ENCODE measurements around the gene C16orf89.
"Not testable (repeated sequence)": the region's sequence is repeated elsewhere in the genome, so short reads cannot be mapped to it uniquely, and the experiment has no call there.

Gene C16orf89

DNA sequence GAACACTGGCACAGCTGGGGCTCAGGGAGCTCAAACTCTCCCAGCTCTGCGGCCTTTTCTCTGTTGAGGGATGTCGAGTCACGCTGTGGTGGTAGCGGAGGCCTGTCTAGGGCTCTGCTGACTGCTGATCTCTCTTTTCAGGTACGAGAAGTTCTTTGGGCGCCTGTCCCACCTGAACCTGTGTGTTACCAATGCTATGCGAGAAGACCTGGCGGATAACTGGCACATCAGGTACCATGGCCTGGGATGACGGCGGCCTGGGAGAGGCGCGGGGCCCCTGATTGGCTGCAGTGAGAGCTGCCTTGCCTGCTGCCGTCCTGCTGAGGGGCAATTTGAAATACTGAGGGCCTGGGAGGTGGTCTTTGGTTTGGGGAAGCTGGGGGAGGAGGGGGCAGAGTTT lies 11.5 kb upstream of the C16orf89 start:
- in situ Hi-C loops (cut with HindIII; ENCODE audit: low sequenced_read_pairs): no loop called here
- H3K4me3 ChIP-seq (ENCODE audit: low read depth, low read length): no peak overlapping the region
- no peak for TF ChIP-seq CTCF (IDR thresholded peaks at IDR 0.05; ENCODE audit: low read depth, low read length)
- no peak for DNase-seq (ENCODE audit: low read depth, low spot score)

DNA sequence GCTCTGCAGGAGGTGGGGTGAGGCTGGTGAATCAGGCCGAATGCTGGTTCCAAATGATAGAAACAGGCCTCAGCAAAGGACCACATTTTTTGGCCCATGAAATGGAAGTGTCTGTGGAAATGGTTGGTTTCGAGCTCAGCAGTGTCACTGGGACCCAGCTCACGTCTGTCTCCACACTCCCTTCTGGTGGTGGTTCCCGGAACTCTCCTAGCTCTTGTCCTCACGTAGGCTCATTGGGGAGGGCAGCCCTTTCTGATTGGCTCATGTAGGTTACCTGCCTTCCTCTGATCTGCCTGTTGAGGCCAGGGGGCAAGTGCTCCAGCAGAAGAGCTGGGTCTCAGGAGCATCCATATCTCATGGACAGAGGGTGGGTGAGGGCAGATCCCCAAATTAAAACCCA lies 9.9 kb upstream of the C16orf89 start:
- TF ChIP-seq CTCF (IDR thresholded peaks at IDR 0.05; ENCODE audit: low read depth, low read length): no peak

DNA sequence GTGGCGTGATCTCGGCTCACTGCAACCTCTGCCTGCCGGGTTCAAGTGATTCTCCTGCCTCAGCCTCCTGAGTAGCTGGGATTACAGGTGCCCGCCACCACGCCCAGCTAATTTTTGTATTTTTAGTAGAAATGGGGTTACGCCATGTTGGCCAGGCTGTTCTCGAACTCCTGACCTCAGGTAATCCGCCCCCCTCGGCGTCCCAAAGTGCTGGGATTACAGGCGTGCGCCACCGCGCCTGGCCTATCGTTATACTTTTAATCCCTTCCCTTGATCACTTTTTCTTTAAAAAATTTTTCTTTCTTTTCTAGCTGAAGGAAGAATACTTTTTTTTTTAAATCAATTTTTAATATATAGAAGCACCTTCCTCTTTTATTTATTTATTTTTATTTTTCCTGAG lies 8.0 kb upstream of the C16orf89 start:
- in situ Hi-C loops (cut with HindIII; ENCODE audit: low sequenced_read_pairs); DNase-seq (ENCODE audit: low read depth, low spot score); H3K4me3 ChIP-seq (ENCODE audit: low read depth, low read length): not testable (repeated sequence)

More for the DNA sequence above, 9.9 kb upstream of the C16orf89 start:
- in situ Hi-C loops (cut with HindIII; ENCODE audit: low sequenced_read_pairs): no loop called here
- DNase-seq (ENCODE audit: low read depth, low spot score): no peak
- H3K4me3 ChIP-seq (ENCODE audit: low read depth, low read length): no peak overlapping the region

DNA sequence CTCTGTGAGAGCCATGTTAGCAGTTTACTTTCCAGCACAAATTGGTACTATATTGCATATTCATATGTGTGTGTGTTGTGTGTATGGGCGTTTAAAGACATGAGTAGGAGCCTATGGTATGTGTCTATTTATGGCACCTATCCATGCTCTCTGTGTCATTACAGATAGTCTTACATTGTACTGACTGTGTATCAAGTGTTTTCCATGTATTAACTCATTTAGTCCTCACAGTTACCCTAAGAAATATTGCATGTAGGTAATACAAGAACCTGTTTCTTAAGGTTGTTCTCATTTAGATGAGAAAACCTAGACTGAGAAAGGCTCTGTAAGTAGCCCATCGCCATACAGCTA lies 7.5 kb upstream of the C16orf89 start:
- DNase-seq (ENCODE audit: low read depth, low spot score): no peak
- no peak for TF ChIP-seq CTCF (IDR thresholded peaks at IDR 0.05; ENCODE audit: low read depth, low read length)
- in situ Hi-C loops (cut with HindIII; ENCODE audit: low sequenced_read_pairs): no loop called here
- H3K4me3 ChIP-seq (ENCODE audit: low read depth, low read length): no peak overlapping the region

DNA sequence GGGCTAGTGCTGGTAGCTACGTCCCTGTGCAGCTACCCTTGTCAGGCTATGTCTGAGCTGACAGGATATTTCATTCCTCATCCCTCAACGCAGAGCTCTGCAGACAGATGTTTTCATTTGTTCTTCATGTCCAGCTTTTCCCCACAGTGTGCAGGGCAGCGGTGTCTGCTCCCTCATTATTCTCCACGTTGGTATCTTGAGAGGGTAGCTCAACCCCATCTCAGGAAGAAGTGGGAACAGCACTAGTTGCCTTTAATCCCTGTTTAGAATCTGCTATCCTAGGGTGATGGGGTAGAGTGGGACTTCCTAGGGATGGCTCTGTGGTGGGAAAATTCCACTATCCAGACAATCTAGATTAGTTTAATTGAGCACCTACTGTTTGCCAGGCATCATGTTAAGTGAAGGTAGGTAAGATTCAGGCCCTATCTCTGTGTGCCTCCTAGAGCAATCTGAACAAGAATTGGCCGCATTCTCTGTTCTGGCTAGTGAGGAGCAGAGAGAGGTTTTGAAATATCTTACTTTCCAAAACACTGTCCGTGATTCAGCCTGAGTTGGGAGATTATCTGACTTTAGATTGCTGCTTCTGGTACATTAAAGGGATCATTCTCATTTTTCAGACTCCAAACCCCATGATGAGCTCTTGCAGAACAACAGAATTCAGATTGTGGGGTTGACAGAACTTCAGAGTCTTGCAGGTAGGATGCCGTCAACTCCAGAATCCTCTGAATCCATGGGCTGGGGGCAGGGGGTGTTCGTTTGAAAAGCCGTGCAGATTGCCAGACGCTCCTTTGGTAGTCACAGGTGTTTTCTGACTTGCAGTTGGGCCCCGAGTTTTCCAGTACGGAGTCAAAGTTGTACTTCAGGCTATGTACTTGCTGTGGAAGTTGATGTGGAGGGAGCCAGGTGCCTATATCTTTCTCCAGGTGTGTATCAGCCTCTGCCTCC lies 6.8 kb upstream of the C16orf89 start:
- in situ Hi-C loops (cut with HindIII; ENCODE audit: low sequenced_read_pairs): no loop called here

DNA sequence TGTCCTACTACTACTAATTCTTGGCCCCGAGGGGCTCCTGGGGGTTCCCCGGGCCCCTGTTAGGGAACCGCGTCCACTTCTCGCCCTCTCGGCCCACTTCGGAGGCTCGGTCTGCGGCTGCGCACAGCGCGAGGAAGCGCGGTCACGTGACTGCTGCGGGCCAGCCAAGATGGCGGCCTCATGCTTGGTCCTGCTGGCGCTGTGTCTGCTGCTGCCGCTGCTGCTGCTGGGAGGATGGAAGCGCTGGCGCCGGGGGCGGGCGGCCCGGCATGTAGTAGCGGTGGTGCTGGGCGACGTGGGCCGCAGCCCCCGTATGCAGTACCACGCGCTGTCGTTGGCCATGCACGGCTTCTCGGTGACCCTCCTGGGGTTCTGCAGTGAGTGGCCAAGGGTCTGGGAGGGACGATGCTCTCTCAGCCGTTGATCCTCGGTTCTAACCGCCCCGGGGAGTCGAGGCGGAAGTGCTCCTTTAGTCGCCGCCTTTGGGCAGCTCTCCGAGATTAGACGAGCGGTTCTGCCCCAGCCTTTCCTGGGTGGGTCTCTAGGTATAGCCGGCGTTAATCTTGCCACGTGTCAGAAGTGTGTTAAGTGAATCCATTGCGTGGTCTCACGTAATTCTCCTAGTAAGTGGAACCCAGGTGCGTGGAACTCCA lies 6.1 kb upstream of the C16orf89 start, which contains the start of gene ALG1:
Gene ALG1 (plus strand): TSS at position 163 of the 653 bp plus-strand sequence. CDS start 7 bp downstream, at position 170.
- no peak for TF ChIP-seq CTCF (IDR thresholded peaks at IDR 0.05; ENCODE audit: low read depth, low read length)

More for the DNA sequence above, 6.8 kb upstream of the C16orf89 start:
- DNase-seq (ENCODE audit: low read depth, low spot score): no peak
- TF ChIP-seq CTCF (IDR thresholded peaks at IDR 0.05; ENCODE audit: low read depth, low read length): no peak
- H3K4me3 ChIP-seq (ENCODE audit: low read depth, low read length): peak overlapping the region; percentile 66

DNA sequence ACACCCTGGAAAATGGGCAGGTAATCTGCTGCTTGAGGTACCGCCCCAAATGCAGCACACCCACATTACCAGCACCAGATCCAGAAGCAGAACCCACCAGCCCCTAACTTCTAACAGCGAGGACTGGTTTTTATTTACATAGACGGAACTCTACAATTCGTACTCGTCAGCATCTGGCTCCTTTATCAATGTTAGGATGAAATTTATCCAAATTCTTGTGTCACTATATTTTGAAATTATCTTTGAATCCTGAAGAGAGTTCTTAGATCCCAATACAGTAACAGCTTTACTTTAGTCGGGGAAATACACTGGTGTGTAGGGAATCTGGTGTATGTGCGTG lies 5.6 kb upstream of the C16orf89 start:
- in situ Hi-C loops (cut with HindIII; ENCODE audit: low sequenced_read_pairs): no loop called here
- TF ChIP-seq CTCF (IDR thresholded peaks at IDR 0.05; ENCODE audit: low read depth, low read length): no peak
- no peak for DNase-seq (ENCODE audit: low read depth, low spot score)
- peak overlapping the region; percentile 66 for H3K4me3 ChIP-seq (ENCODE audit: low read depth, low read length)

More for the DNA sequence above, 6.1 kb upstream of the C16orf89 start, which contains the start of gene ALG1:
- H3K4me3 ChIP-seq (ENCODE audit: low read depth, low read length): peak within 1 kb of the TSS; percentile 66
- peak; percentile 85 for DNase-seq (ENCODE audit: low read depth, low spot score)
- in situ Hi-C loops (cut with HindIII; ENCODE audit: low sequenced_read_pairs): no loop called here

All from astrocyte of the spinal cord (primary cell).